Activated T-cell treated with anti-CD3 and anti-CD28 coated beads, Interleukin-2, amount 50 U/mL, for 24 hours (primary cell): ENCODE data around the gene EPHB1.
"Not testable (repeated sequence)": the region's sequence is repeated elsewhere in the genome, so short reads cannot be mapped to it uniquely, and the experiment has no call there.

ENCODE experiments used
- DNase-seq: peaks from one replicate; pipeline ENCODE4 v3.0.0-alpha.2; 2020
- H3K27ac Mint-ChIP-seq: 2 replicates; pipeline ENCODE4 v1.8.0; 2020; ENCODE audit warnings: mild to moderate bottlenecking, mixed read lengths
- H3K27me3 Mint-ChIP-seq: 2 replicates; pipeline ENCODE4 v1.8.0; 2020; ENCODE audit warnings: mixed read lengths
- H3K36me3 Mint-ChIP-seq: 2 replicates; pipeline ENCODE4 v1.8.0; 2020; ENCODE audit warnings: low read depth, mixed read lengths
- H3K4me1 Mint-ChIP-seq: 2 replicates; pipeline ENCODE4 v1.8.0; 2020; ENCODE audit warnings: low read depth, mixed read lengths
- H3K4me3 Mint-ChIP-seq: 2 replicates; pipeline ENCODE4 v1.8.0; 2020; ENCODE audit warnings: mild to moderate bottlenecking, moderate library complexity, mixed read lengths
- H3K9me3 Mint-ChIP-seq: 2 replicates; pipeline ENCODE4 v1.8.0; 2020; ENCODE audit warnings: mixed read lengths

The EPHB1 gene

GRCh38 chr3:134766290-134766689 is 28.8 kb upstream of the EPHB1 start:
- H3K27ac Mint-ChIP-seq: no peak overlapping the region
- no peak overlapping the region for H3K4me3 Mint-ChIP-seq
- no peaks in the 10 kb centered on the region for H3K36me3 Mint-ChIP-seq
- DNase-seq: no peak
- no peaks in the 10 kb centered on the region for H3K27me3 Mint-ChIP-seq
- H3K4me1 Mint-ChIP-seq: no peaks in the 10 kb centered on the region
- H3K9me3 Mint-ChIP-seq: no peaks in the 10 kb centered on the region

GRCh38 chr3:134768116-134768515 is 26.9 kb upstream of the EPHB1 start:
- Mint-ChIP-seq H3K4me3 (no peak overlapping the region), H3K27me3 (no peaks in the 10 kb centered on the region), H3K9me3 (no peaks in the 10 kb centered on the region), H3K4me1 (no peaks in the 10 kb centered on the region), H3K36me3 (no peaks in the 10 kb centered on the region), H3K27ac (no peak overlapping the region)
- no peak for DNase-seq

- Mint-ChIP-seq H3K27me3 (no peaks in the 10 kb centered on the region), H3K9me3 (no peaks in the 10 kb centered on the region), H3K4me3 (no peak overlapping the region), H3K27ac (no peak overlapping the region), H3K36me3 (no peaks in the 10 kb centered on the region), H3K4me1 (no peaks in the 10 kb centered on the region)
- DNase-seq: no peak
Observed at GRCh38 chr3:134768837-134769236, 26.2 kb upstream of the EPHB1 start.

- H3K36me3 Mint-ChIP-seq: no peaks in the 10 kb centered on the region
- no peaks in the 10 kb centered on the region for H3K9me3 Mint-ChIP-seq
- no peaks in the 10 kb centered on the region for H3K4me1 Mint-ChIP-seq
Observed at GRCh38 chr3:134769287-134769868, 25.7 kb upstream of the EPHB1 start.

GRCh38 chr3:134772011-134772410 is 23.0 kb upstream of the EPHB1 start:
- Mint-ChIP-seq H3K27me3 (peaks cover 4% of the 10 kb centered on the region), H3K36me3 (no peaks in the 10 kb centered on the region), H3K27ac (no peak overlapping the region), H3K9me3 (no peaks in the 10 kb centered on the region), H3K4me1 (peaks cover 2% of the 10 kb centered on the region), H3K4me3 (no peak overlapping the region)
- DNase-seq: no peak

More at GRCh38 chr3:134769287-134769868, 25.7 kb upstream of the EPHB1 start:
- H3K27ac Mint-ChIP-seq: no peak overlapping the region
- no peak for DNase-seq
- H3K4me3 Mint-ChIP-seq: no peak overlapping the region
- no peaks in the 10 kb centered on the region for H3K27me3 Mint-ChIP-seq

- no peak for DNase-seq
- Mint-ChIP-seq H3K36me3 (no peaks in the 10 kb centered on the region), H3K4me1 (peaks cover 6% of the 10 kb centered on the region), H3K4me3 (no peak overlapping the region), H3K9me3 (no peaks in the 10 kb centered on the region), H3K27me3 (peaks cover 4% of the 10 kb centered on the region), H3K27ac (no peak overlapping the region)
Observed at GRCh38 chr3:134772591-134772990, 22.5 kb upstream of the EPHB1 start.

GRCh38 chr3:134775831-134776230 is 19.2 kb upstream of the EPHB1 start:
- H3K27ac Mint-ChIP-seq: no peak overlapping the region
- no peak for DNase-seq
- no peaks in the 10 kb centered on the region for H3K36me3 Mint-ChIP-seq
- no peaks in the 10 kb centered on the region for H3K9me3 Mint-ChIP-seq
- peaks cover 4% of the 10 kb centered on the region for H3K27me3 Mint-ChIP-seq
- peaks cover 9% of the 10 kb centered on the region for H3K4me1 Mint-ChIP-seq
- no peak overlapping the region for H3K4me3 Mint-ChIP-seq

- H3K27me3 Mint-ChIP-seq: peaks cover 4% of the 10 kb centered on the region
- H3K27ac Mint-ChIP-seq: no peak overlapping the region
- H3K4me1 Mint-ChIP-seq: peaks cover 9% of the 10 kb centered on the region
- no peaks in the 10 kb centered on the region for H3K9me3 Mint-ChIP-seq
- H3K36me3 Mint-ChIP-seq: no peaks in the 10 kb centered on the region
- DNase-seq: no peak
- no peak overlapping the region for H3K4me3 Mint-ChIP-seq
Observed at GRCh38 chr3:134776518-134776917, 18.5 kb upstream of the EPHB1 start.

GRCh38 chr3:134777341-134777740 is 17.7 kb upstream of the EPHB1 start:
- Mint-ChIP-seq H3K4me1 (peaks cover 9% of the 10 kb centered on the region), H3K4me3 (no peak overlapping the region)

GRCh38 chr3:134788283-134788682 is 6.8 kb upstream of the EPHB1 start:
- not testable (repeated sequence) for H3K27ac Mint-ChIP-seq, H3K36me3 Mint-ChIP-seq, H3K4me1 Mint-ChIP-seq, DNase-seq, H3K9me3 Mint-ChIP-seq, H3K4me3 Mint-ChIP-seq
- H3K27me3 Mint-ChIP-seq: peaks cover 40% of the 10 kb centered on the region

More at GRCh38 chr3:134777341-134777740, 17.7 kb upstream of the EPHB1 start:
- Mint-ChIP-seq H3K36me3 (no peaks in the 10 kb centered on the region), H3K27ac (no peak overlapping the region), H3K27me3 (peaks cover 4% of the 10 kb centered on the region), H3K9me3 (no peaks in the 10 kb centered on the region)
- DNase-seq: no peak

GRCh38 chr3:134790065-134790464 is 5.0 kb upstream of the EPHB1 start:
- Mint-ChIP-seq H3K4me3 (no peak overlapping the region), H3K27me3 (peaks cover 53% of the 10 kb centered on the region), H3K27ac (no peak overlapping the region), H3K9me3 (peaks cover 5% of the 10 kb centered on the region), H3K4me1 (peaks cover 5% of the 10 kb centered on the region), H3K36me3 (no peaks in the 10 kb centered on the region)
- DNase-seq: no peak

- Mint-ChIP-seq H3K27me3 (peaks cover 63% of the 10 kb centered on the region), H3K9me3 (peaks cover 5% of the 10 kb centered on the region), H3K4me1 (peaks cover 9% of the 10 kb centered on the region), H3K27ac (no peak overlapping the region), H3K36me3 (no peaks in the 10 kb centered on the region), H3K4me3 (no peak overlapping the region)
- DNase-seq: no peak
Observed at GRCh38 chr3:134791992-134792391, 3.1 kb upstream of the EPHB1 start.

- no peak for DNase-seq
- peaks cover 64% of the 10 kb centered on the region for H3K27me3 Mint-ChIP-seq
- H3K27ac Mint-ChIP-seq: no peak overlapping the region
- H3K36me3 Mint-ChIP-seq: no peaks in the 10 kb centered on the region
- H3K4me3 Mint-ChIP-seq: no peak overlapping the region
- H3K9me3 Mint-ChIP-seq: peaks cover 1% of the 10 kb centered on the region
- H3K4me1 Mint-ChIP-seq: peaks cover 13% of the 10 kb centered on the region
Observed at GRCh38 chr3:134792700-134793099, 2.4 kb upstream of the EPHB1 start.

GRCh38 chr3:134793562-134793961 is 1.5 kb upstream of the EPHB1 start:
- no peaks in the 10 kb centered on the region for H3K36me3 Mint-ChIP-seq
- H3K9me3 Mint-ChIP-seq: no peaks in the 10 kb centered on the region
- H3K4me3 Mint-ChIP-seq: no peak overlapping the region
- peaks cover 13% of the 10 kb centered on the region for H3K4me1 Mint-ChIP-seq
- H3K27me3 Mint-ChIP-seq: peaks cover 69% of the 10 kb centered on the region
- no peak overlapping the region for H3K27ac Mint-ChIP-seq
- no peak for DNase-seq

- Mint-ChIP-seq H3K27me3 (peaks cover 73% of the 10 kb centered on the region), H3K27ac (no peak overlapping the region), H3K4me3 (no peak overlapping the region), H3K9me3 (no peaks in the 10 kb centered on the region), H3K4me1 (peaks cover 13% of the 10 kb centered on the region), H3K36me3 (no peaks in the 10 kb centered on the region)
- no peak for DNase-seq
Observed at GRCh38 chr3:134794323-134794722, 737 bp upstream of the EPHB1 start.

- Mint-ChIP-seq H3K4me1 (peaks cover 13% of the 10 kb centered on the region), H3K27me3 (peaks cover 73% of the 10 kb centered on the region)
- DNase-seq: peak; percentile 44
Observed at GRCh38 chr3:134795746-134796280, 753 bp downstream of the EPHB1 start.

More at GRCh38 chr3:134795746-134796280, 753 bp downstream of the EPHB1 start:
- Mint-ChIP-seq H3K27ac (no peak overlapping the region), H3K9me3 (no peaks in the 10 kb centered on the region), H3K36me3 (no peaks in the 10 kb centered on the region), H3K4me3 (peak overlapping the region; percentile 79)
